Neutrophil (primary cell): ENCODE data around the gene RAB40C.

Experiments used
- H3K27ac ChIP-seq: fragments of 200-600 bp; sonication (generic); 2 replicates; pipeline ENCODE4 v1.5.1; 2016; ENCODE audit warnings: mild to moderate bottlenecking, moderate library complexity
- H3K27me3 ChIP-seq: fragments of 200-600 bp; sonication (generic); 2 replicates; pipeline ENCODE4 v1.6.0; 2016; ENCODE audit warnings: mild to moderate bottlenecking
- H3K36me3 ChIP-seq: fragments of 200-600 bp; sonication (generic); 2 replicates; pipeline ENCODE4 v1.5.1; 2017
- H3K4me1 ChIP-seq, 2 experiments: fragments of 200-600 bp in 1 of 2; sonication (generic) in 1 of 2; 1 replicate in 1 of 2; 2 replicates in 1 of 2; pipeline versions ENCODE4 v1.5.1 to v1.6.1; 2013 to 2016; ENCODE audit warnings: low read depth in 1 of 2, low read length in 1 of 2, mild to moderate bottlenecking in 1 of 2, moderate library complexity in 1 of 2; ENCODE audit not compliant: control insufficient read depth in 1 of 2, insufficient read depth in 1 of 2
- H3K4me3 ChIP-seq, 2 experiments: fragments of 200-600 bp in 1 of 2; sonication (generic) in 1 of 2; 1 replicate in 1 of 2; 2 replicates in 1 of 2; pipeline ENCODE4 v1.5.1; 2013 to 2016; ENCODE audit warnings: low read depth in 1 of 2, low read length in 1 of 2, mild to moderate bottlenecking in 1 of 2, moderate library complexity in 1 of 2
- H3K9me3 ChIP-seq: fragments of 200-600 bp; sonication (generic); 2 replicates; pipeline ENCODE4 v1.5.1; 2016
- CTCF ChIP-seq: fragments of 200-600 bp; sonication (generic); IDR thresholded peaks from 2 replicates; pipeline ENCODE4 v1.5.1; 2016; ENCODE audit warnings: antibody characterized with exemption

The RAB40C gene

GRCh38 chr16:668519-669171 is 78.8 kb downstream of the RAB40C start:
- H3K27ac ChIP-seq, result peak overlapping the region; percentile 83
- no peaks in the 10 kb centered on the region for H3K27me3 ChIP-seq
- H3K4me1 ChIP-seq, result peaks cover 17 to 22% of the 10 kb centered on the region in 2 experiments
- peaks cover 46% of the 10 kb centered on the region for H3K36me3 ChIP-seq
- H3K9me3 ChIP-seq, result no peaks in the 10 kb centered on the region
- no peak for TF ChIP-seq CTCF
- H3K4me3 ChIP-seq, result peak overlapping the region; percentile 68 to 98

GRCh38 chr16:669666-670065 is 79.8 kb downstream of the RAB40C start:
- peaks cover 7% of the 10 kb centered on the region for H3K27me3 ChIP-seq
- no peaks in the 10 kb centered on the region for H3K9me3 ChIP-seq
- H3K36me3 ChIP-seq, result peaks cover 56% of the 10 kb centered on the region
- TF ChIP-seq CTCF, result no peak
- H3K4me3 ChIP-seq, result no peak overlapping the region
- peaks cover 17 to 22% of the 10 kb centered on the region in 2 experiments for H3K4me1 ChIP-seq
- no peak overlapping the region for H3K27ac ChIP-seq

GRCh38 chr16:670485-671352 is 80.9 kb downstream of the RAB40C start:
- no peak for TF ChIP-seq CTCF
- Histone ChIP-seq H3K36me3 (peaks cover 56% of the 10 kb centered on the region), H3K4me1 (peaks cover 17 to 31% of the 10 kb centered on the region in 2 experiments), H3K9me3 (no peaks in the 10 kb centered on the region), H3K27me3 (peaks cover 18% of the 10 kb centered on the region), H3K4me3 (no peak overlapping the region), H3K27ac (no peak overlapping the region)

GRCh38 chr16:671353-672131 is 81.7 kb downstream of the RAB40C start:
- TF ChIP-seq CTCF, result no peak
- Histone ChIP-seq H3K9me3 (no peaks in the 10 kb centered on the region), H3K4me1 (peaks cover 18 to 38% of the 10 kb centered on the region in 2 experiments), H3K4me3 (no peak overlapping the region), H3K36me3 (peaks cover 56% of the 10 kb centered on the region), H3K27me3 (peaks cover 26% of the 10 kb centered on the region), H3K27ac (no peak overlapping the region)

- Histone ChIP-seq H3K27me3 (peaks cover 34% of the 10 kb centered on the region), H3K4me1 (peaks cover 24 to 45% of the 10 kb centered on the region in 2 experiments), H3K27ac (no peak overlapping the region), H3K36me3 (peaks cover 56% of the 10 kb centered on the region), H3K9me3 (no peaks in the 10 kb centered on the region), H3K4me3 (no peak overlapping the region)
- no peak for TF ChIP-seq CTCF
These were observed 82.5 kb downstream of the RAB40C start for GRCh38 chr16:672371-672770.
